Hematopoietic multipotent progenitor cell treated with erythropoietin and hydrocortisone succinate and interleukin-3 and kit ligand, for 15 days (in vitro differentiated cells): ENCODE measurements around the gene TOX2.

ENCODE experiments used
- DNase-seq: peaks from one replicate; pipeline ENCODE4 v3.0.0-alpha.2; 2015; ENCODE audit warnings: low spot score

TOX2 gene

GRCh38 chr20:43916073-43916880 lies 1.6 kb downstream of the TOX2 start:
- no peak for DNase-seq

GRCh38 chr20:43916881-43917371 lies 2.3 kb downstream of the TOX2 start:
- DNase-seq: no peak

- no peak for DNase-seq
Observed at GRCh38 chr20:43917380-43917779, 2.7 kb downstream of the TOX2 start.

GRCh38 chr20:43919686-43920403 lies 5.2 kb downstream of the TOX2 start:
- DNase-seq: no peak

- no peak for DNase-seq
Observed at GRCh38 chr20:43920797-43921196, 6.1 kb downstream of the TOX2 start.

- no peak for DNase-seq
Observed at GRCh38 chr20:43921227-43921780, 6.7 kb downstream of the TOX2 start.

- DNase-seq: no peak
Observed at GRCh38 chr20:43922614-43923013, 8.0 kb downstream of the TOX2 start.

- no peak for DNase-seq
Observed at GRCh38 chr20:43923322-43923721, 8.7 kb downstream of the TOX2 start.

- DNase-seq: no peak
Observed at GRCh38 chr20:43923917-43924316, 9.3 kb downstream of the TOX2 start.

- DNase-seq: no peak
Observed at GRCh38 chr20:43925215-43925614, 10.6 kb downstream of the TOX2 start.

- no peak for DNase-seq
Observed at GRCh38 chr20:43925801-43926200, 11.1 kb downstream of the TOX2 start.

- no peak for DNase-seq
Observed at GRCh38 chr20:43926287-43927050, 11.8 kb downstream of the TOX2 start.

GRCh38 chr20:43931976-43932375 lies 17.3 kb downstream of the TOX2 start:
- no peak for DNase-seq

GRCh38 chr20:43934833-43935232 lies 20.2 kb downstream of the TOX2 start:
- DNase-seq: no peak

GRCh38 chr20:43936104-43936770 lies 21.6 kb downstream of the TOX2 start:
- no peak for DNase-seq

- no peak for DNase-seq
Observed at GRCh38 chr20:43936805-43937204, 22.2 kb downstream of the TOX2 start.

- no peak for DNase-seq
Observed at GRCh38 chr20:43937591-43937990, 22.9 kb downstream of the TOX2 start.

GRCh38 chr20:43938017-43938655 lies 23.5 kb downstream of the TOX2 start:
- DNase-seq: no peak

- DNase-seq: no peak
Observed at GRCh38 chr20:43938932-43939761, 24.5 kb downstream of the TOX2 start.

GRCh38 chr20:43939762-43940121 lies 25.1 kb downstream of the TOX2 start:
- DNase-seq: no peak
